Measurements from ENCODE around the gene GSTM3. TPM values are rescaled to one million over a fixed set of nuclear protein-coding genes. Genes with fewer than 3 reads are reported as not detected.
A peak's percentile ranks its signal among the peaks of the same experiment; 100 is the strongest.
"Not testable (repeated sequence)": the region's sequence is repeated elsewhere in the genome, so short reads cannot be mapped to it uniquely, and the experiment has no call there.

Gene GSTM3
- total RNA-seq, 1 donor from 2014 or later = 18.5 TPM

DNA sequence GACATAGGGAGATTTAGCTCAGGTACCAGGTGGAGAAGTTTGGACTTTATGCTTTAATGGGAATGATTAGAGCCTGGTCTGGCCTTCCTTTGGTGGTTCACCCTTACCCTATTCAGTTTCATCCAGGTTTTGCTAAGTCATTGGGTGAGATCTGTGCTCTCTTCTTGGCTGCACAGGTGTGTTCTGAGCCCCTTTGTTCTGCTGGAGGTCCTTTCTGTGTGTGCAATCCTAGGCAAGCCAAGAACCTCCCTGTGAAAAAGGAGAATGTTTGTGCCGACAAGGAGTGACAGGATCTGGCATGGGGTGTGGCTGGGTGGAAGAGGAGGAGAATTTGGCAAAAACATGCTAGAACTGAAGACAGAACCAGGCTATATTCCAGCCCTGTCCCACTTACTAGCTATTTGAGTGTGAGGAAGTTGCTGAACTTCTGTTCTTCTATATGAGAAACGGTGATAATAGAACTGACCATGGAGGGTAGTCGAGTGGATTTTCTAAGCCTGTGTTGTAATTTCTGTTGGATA is 24.2 kb downstream of the GSTM3 start:
- H3K27me3 ChIP-seq (ENCODE audit: low read depth) = peaks cover 4% of the 10 kb centered on the region
- no peaks in the 10 kb centered on the region for H3K36me3 ChIP-seq
- H3K4me1 ChIP-seq = no peaks in the 10 kb centered on the region
- no peak for ATAC-seq
- H3K27ac ChIP-seq = no peak overlapping the region
- H3K9me3 ChIP-seq = no peaks in the 10 kb centered on the region
- TF ChIP-seq, protein P1, sequence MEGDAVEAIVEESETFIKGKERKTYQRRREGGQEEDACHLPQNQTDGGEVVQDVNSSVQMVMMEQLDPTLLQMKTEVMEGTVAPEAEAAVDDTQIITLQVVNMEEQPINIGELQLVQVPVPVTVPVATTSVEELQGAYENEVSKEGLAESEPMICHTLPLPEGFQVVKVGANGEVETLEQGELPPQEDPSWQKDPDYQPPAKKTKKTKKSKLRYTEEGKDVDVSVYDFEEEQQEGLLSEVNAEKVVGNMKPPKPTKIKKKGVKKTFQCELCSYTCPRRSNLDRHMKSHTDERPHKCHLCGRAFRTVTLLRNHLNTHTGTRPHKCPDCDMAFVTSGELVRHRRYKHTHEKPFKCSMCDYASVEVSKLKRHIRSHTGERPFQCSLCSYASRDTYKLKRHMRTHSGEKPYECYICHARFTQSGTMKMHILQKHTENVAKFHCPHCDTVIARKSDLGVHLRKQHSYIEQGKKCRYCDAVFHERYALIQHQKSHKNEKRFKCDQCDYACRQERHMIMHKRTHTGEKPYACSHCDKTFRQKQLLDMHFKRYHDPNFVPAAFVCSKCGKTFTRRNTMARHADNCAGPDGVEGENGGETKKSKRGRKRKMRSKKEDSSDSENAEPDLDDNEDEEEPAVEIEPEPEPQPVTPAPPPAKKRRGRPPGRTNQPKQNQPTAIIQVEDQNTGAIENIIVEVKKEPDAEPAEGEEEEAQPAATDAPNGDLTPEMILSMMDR (IDR thresholded peaks at IDR 0.05) = no peak
- no peak for DNase-seq
- intact Hi-C loops (cut with DNase I) = no loop called here
- H3K4me3 ChIP-seq = no peak overlapping the region

DNA sequence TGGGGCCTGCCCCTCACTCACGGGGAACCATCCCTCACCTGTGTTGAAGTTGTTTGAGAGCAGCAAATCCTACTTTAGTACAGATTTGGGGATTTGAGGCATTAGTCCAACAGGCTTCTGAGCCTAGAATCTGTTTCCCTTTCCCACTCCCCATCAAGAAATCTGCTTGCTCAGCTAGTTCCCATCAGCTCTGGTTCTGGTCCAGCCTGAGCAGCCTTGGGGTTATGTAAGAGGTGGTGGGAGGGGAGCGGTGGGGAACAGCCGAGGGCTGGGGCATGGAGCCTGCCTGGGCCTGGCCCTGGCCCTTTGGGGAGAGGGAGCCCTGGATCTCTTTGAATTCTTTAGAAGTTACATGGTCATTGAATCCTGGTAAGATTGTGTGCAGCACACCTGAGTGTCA is 24.7 kb downstream of the GSTM3 start:
- no peak for DNase-seq
- no peak for ATAC-seq
- TF ChIP-seq, protein P1 (IDR thresholded peaks at IDR 0.05) = no peak

DNA sequence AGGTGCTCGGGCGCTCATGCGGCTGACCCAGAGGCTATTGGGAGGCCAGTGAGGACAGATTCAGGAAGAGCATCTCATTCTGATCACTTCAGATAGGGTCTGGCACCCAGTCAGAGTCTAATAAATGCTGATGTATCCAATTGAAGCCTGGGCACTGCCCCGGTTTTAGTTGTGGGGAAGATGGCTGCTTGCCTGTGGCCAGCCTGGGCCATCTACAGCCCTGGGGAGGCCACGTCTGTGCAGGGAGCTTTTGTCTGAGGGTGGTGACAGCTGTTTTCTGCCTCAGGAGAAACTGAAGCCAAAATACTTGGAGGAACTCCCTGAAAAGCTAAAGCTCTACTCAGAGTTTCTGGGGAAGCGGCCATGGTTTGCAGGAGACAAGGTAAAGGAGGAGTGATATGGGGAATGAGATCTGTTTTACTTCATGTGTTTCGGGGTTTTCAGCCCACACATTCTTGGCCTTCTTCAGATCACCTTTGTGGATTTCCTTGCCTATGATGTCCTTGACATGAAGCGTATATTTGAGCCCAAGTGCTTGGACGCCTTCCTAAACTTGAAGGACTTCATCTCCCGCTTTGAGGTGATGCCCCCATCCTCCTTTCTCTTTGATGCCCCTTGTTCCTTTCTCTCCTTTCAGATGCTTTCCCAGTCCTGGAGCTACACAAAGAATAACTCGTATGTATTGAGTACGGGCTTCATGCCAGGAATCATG is 26.0 kb downstream of the GSTM3 start:
- no peak for DNase-seq
- intact Hi-C loops (cut with DNase I) = no loop called here

More for the DNA sequence above, 24.7 kb downstream of the GSTM3 start:
- Histone ChIP-seq H3K27me3 (ENCODE audit: low read depth) (peaks cover 4% of the 10 kb centered on the region), H3K4me3 (no peak overlapping the region), H3K27ac (no peak overlapping the region), H3K4me1 (no peaks in the 10 kb centered on the region), H3K9me3 (no peaks in the 10 kb centered on the region), H3K36me3 (no peaks in the 10 kb centered on the region)
- intact Hi-C loops (cut with DNase I) = no loop called here

DNA sequence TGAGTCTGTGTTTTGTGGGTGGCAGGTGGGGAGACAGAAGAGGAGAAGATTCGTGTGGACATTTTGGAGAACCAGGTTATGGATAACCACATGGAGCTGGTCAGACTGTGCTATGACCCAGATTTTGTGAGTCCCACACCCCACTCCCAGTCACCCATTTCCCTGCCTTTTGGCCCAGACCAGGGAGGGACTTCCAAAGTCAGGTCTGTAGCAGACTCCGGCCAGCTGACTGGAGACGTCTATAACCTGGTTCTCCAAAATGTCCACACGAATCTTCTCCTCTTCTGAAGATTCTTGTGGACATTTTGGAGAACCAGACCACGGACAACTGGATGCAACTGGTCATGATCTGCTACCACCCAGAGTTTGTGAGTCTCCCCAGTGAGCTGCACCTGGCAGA is 27.2 kb downstream of the GSTM3 start:
- Histone ChIP-seq H3K9me3 (peaks cover 9% of the 10 kb centered on the region), H3K4me1 (no peaks in the 10 kb centered on the region), H3K36me3 (no peaks in the 10 kb centered on the region), H3K27me3 (ENCODE audit: low read depth) (peaks cover 4% of the 10 kb centered on the region), H3K27ac (no peak overlapping the region), H3K4me3 (no peak overlapping the region)
- TF ChIP-seq, protein P1 (IDR thresholded peaks at IDR 0.05) = no peak
- intact Hi-C loops (cut with DNase I) = no loop called here
- no peak for ATAC-seq
- DNase-seq = no peak

More for the DNA sequence above, 26.0 kb downstream of the GSTM3 start:
- Histone ChIP-seq H3K4me3 (no peak overlapping the region), H3K27me3 (ENCODE audit: low read depth) (peaks cover 4% of the 10 kb centered on the region), H3K27ac (no peak overlapping the region), H3K4me1 (no peaks in the 10 kb centered on the region), H3K36me3 (no peaks in the 10 kb centered on the region), H3K9me3 (no peaks in the 10 kb centered on the region)
- ATAC-seq = no peak
- TF ChIP-seq, protein P1 (IDR thresholded peaks at IDR 0.05) = no peak

DNA sequence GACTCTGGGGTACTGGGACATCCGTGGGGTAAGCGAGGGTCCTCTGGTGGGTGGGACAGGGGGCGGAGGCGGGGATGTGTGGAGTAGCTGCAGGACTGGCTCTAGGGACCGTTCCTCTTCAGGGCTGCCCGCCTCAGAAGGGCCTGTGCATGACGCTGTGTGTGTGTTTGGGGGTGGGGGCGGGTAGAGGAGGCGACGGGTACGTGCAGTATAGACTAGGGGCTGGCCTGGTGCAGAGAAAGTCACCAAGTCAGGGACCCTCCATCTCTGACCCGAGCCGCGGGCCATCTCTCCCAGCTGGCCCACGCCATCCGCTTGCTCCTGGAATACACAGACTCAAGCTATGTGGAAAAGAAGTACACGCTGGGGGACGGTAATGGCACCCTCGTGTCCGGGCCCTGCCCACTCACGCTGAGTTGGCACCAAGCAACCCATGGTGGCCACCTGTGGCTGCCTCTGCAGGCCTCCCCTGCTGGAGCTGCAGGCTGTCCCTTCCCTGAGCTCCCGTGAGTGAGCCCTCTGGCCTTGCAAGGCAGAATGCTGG is 28.4 kb downstream of the GSTM3 start:
- Histone ChIP-seq H3K27me3 (ENCODE audit: low read depth) (peaks cover 4% of the 10 kb centered on the region), H3K9me3 (peaks cover 9% of the 10 kb centered on the region), H3K4me1 (no peaks in the 10 kb centered on the region), H3K27ac (peak overlapping the region; percentile 24), H3K36me3 (no peaks in the 10 kb centered on the region), H3K4me3 (peak overlapping the region; percentile 48)
- intact Hi-C loops (cut with DNase I) = no loop called here
- DNase-seq (no peak), ATAC-seq (peak; percentile 23 to 52)
- TF ChIP-seq, protein P1 (IDR thresholded peaks at IDR 0.05) = no peak

DNA sequence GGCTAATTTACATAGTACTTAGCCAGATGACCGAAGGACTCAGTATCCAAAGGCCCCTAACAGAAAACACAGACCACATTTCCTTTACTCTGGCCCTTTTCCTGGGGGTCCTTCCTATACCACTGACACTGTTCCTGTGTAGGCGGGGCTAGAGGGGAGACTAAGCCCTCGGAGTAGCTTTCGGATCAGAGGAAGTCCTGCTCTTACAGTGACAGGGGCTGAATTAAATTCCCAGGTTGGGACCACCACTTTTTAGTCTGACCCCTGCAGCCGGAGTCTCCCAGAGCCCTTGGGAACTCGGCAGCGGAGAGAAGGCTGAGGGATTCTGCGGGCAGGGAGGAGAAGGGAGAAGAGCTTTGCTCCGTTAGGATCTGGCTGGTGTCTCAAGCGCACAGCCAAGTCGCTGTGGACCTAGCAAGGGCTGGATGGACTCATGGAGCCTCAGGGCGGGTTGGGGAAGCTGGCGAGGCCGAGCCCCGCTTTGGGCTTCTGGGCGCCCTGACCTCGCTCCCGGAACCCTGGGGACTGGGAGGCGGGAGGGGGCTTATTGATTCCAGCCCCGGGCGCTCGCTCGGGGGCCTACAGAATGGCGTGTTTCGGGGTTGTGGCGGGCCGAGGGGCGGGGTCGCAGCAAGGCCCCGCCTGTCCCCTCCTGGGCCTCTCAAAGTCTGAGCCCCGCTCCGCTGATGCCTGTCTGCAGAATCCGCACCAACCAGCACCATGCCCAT is 29.1 kb downstream of the GSTM3 start, which contains the start of gene GSTM5:
GSTM5 (plus strand) TSS at position 659 of the 728 bp plus-strand sequence; CDS start at position 721, 62 bp downstream.
- intact Hi-C loops (cut with DNase I); H3K9me3 ChIP-seq; H3K27me3 ChIP-seq (ENCODE audit: low read depth); DNase-seq; H3K4me1 ChIP-seq; H3K36me3 ChIP-seq: not testable (repeated sequence)
- Histone ChIP-seq H3K27ac (peak within 1 kb of the TSS; percentile 24), H3K4me3 (peak within 1 kb of the TSS; percentile 48)
- peak; percentile 56 to 58 for ATAC-seq

DNA sequence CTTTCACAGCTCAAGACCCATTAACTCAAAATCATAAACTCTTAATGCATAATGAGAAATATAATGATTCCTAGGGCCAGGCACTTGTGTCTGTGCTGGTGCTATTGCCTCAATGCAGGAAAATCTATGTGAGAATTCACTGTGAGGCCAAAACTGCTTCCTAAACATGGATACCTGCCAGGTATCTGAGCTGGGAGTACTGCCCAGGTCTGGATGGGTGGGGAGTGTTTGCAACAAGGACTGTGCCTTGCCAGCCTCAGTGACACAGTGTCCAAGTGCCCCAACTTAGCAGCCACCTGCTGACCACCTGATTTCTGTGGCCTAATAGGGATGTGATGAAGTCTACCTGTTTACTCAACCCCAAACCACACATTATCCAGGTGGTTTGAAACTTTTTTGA is 31.0 kb downstream of the GSTM3 start:
- H3K4me3 ChIP-seq; H3K27me3 ChIP-seq (ENCODE audit: low read depth); H3K27ac ChIP-seq; DNase-seq; ATAC-seq; H3K4me1 ChIP-seq; intact Hi-C loops (cut with DNase I); H3K9me3 ChIP-seq; H3K36me3 ChIP-seq: not testable (repeated sequence)

DNA sequence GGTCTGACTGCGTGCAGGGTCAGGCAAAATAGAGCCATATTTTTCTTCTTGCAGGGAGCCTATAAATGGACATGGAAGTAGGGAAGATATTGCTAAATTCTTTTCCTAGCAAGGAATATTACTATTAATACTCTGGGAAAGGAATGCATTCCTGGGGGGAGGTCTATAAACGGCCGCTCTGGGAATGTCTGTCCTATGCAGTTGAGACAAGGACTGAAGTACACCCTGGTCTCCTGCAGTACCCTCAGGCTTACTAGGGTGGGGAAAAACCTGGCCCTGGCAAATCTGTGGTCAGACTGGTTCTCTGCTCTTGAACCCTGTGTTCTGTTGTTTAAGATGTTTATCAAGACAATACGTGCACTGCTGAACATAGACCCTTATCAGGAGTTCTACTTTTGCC is 31.9 kb downstream of the GSTM3 start:
- H3K4me1 ChIP-seq; ATAC-seq; DNase-seq; H3K4me3 ChIP-seq; H3K27me3 ChIP-seq (ENCODE audit: low read depth); H3K27ac ChIP-seq; H3K36me3 ChIP-seq; intact Hi-C loops (cut with DNase I); H3K9me3 ChIP-seq: not testable (repeated sequence)
